ENCODE results near the gene SP140L.

The SP140L gene

GRCh38 chr2:230441227-230441897, 114.4 kb downstream of the SP140L start:
- TF ChIP-seq CREB1 (IDR thresholded peaks at IDR 0.05; ENCODE audit: low read depth) (no peak), TCF12 (IDR thresholded peaks at IDR 0.05; ENCODE audit: low read depth) (no peak), RAD21 (IDR thresholded peaks at IDR 0.05; ENCODE audit: low read depth) (no peak), USF1 (IDR thresholded peaks at IDR 0.05) (no peak), TEAD4 (IDR thresholded peaks at IDR 0.05) (no peak), NFIC (IDR thresholded peaks at IDR 0.05) (no peak), FOXM1 (IDR thresholded peaks at IDR 0.05; ENCODE audit: borderline replicate concordance, low read depth) (no peak), YY1 (IDR thresholded peaks at IDR 0.05; ENCODE audit: low read depth) (no peak), EGR1 (IDR thresholded peaks at IDR 0.05) (no peak), REST (IDR thresholded peaks at IDR 0.05; ENCODE audit: low read depth) (no peak), MAX (IDR thresholded peaks at IDR 0.05) (no peak), CEBPB (IDR thresholded peaks at IDR 0.05) (no peak)

GRCh38 chr2:230443541-230443940, 116.5 kb downstream of the SP140L start:
- no peak for TF ChIP-seq USF1 (IDR thresholded peaks at IDR 0.05)
- no peak for TF ChIP-seq REST (IDR thresholded peaks at IDR 0.05; ENCODE audit: low read depth)
- no peak for TF ChIP-seq ZBTB7A (IDR thresholded peaks at IDR 0.05; ENCODE audit: low read depth)
- no peak for TF ChIP-seq RAD21 (IDR thresholded peaks at IDR 0.05; ENCODE audit: low read depth)
- no peak for TF ChIP-seq CREB1 (IDR thresholded peaks at IDR 0.05; ENCODE audit: low read depth)
- TF ChIP-seq EP300 (IDR thresholded peaks at IDR 0.05; ENCODE audit: borderline replicate concordance) = no peak
- TF ChIP-seq FOXM1 (IDR thresholded peaks at IDR 0.05; ENCODE audit: borderline replicate concordance, low read depth) = no peak
- TF ChIP-seq CEBPB (IDR thresholded peaks at IDR 0.05) = no peak
- TF ChIP-seq TAF1 (IDR thresholded peaks at IDR 0.05; ENCODE audit: low read depth) = no peak
- no peak for TF ChIP-seq NFIC (IDR thresholded peaks at IDR 0.05)
- TF ChIP-seq TEAD4 (IDR thresholded peaks at IDR 0.05) = no peak
- TF ChIP-seq EGR1 (IDR thresholded peaks at IDR 0.05) = no peak
- TF ChIP-seq MAX (IDR thresholded peaks at IDR 0.05) = no peak
- TF ChIP-seq YY1 (IDR thresholded peaks at IDR 0.05; ENCODE audit: low read depth) = no peak
- no peak for TF ChIP-seq TCF12 (IDR thresholded peaks at IDR 0.05; ENCODE audit: low read depth)

GRCh38 chr2:230444832-230445231, 117.8 kb downstream of the SP140L start:
- TF ChIP-seq TCF12 (IDR thresholded peaks at IDR 0.05; ENCODE audit: low read depth) (no peak), CEBPB (IDR thresholded peaks at IDR 0.05) (no peak), EP300 (IDR thresholded peaks at IDR 0.05; ENCODE audit: borderline replicate concordance) (no peak), TAF1 (IDR thresholded peaks at IDR 0.05; ENCODE audit: low read depth) (no peak)

- TF ChIP-seq CREB1 (IDR thresholded peaks at IDR 0.05; ENCODE audit: low read depth) (no peak), TCF12 (IDR thresholded peaks at IDR 0.05; ENCODE audit: low read depth) (no peak), CEBPB (IDR thresholded peaks at IDR 0.05) (no peak), RAD21 (IDR thresholded peaks at IDR 0.05; ENCODE audit: low read depth) (no peak), YY1 (IDR thresholded peaks at IDR 0.05; ENCODE audit: low read depth) (no peak), USF1 (IDR thresholded peaks at IDR 0.05) (no peak), TEAD4 (IDR thresholded peaks at IDR 0.05) (no peak), NFIC (IDR thresholded peaks at IDR 0.05) (no peak), REST (IDR thresholded peaks at IDR 0.05; ENCODE audit: low read depth) (no peak), FOXM1 (IDR thresholded peaks at IDR 0.05; ENCODE audit: borderline replicate concordance, low read depth) (no peak), EP300 (IDR thresholded peaks at IDR 0.05; ENCODE audit: borderline replicate concordance) (no peak), ZBTB7A (IDR thresholded peaks at IDR 0.05; ENCODE audit: low read depth) (no peak), EGR1 (IDR thresholded peaks at IDR 0.05) (no peak)
Measured at GRCh38 chr2:230447036-230447435, 120.0 kb downstream of the SP140L start.
